GM13976 (cell line): ENCODE results near the gene AUP1.

Experiments
- DNase-seq: peaks from one replicate; pipeline ENCODE4 v3.0.0; 2012; ENCODE audit warnings: low spot score
- in situ Hi-C: fragments of 300-500 bp; cut with MboI; formaldehyde crosslinking; loops from one replicate; pipeline ENCODE4 v1.12.0; 2022; ENCODE audit warnings: low sequenced_read_pairs, mixed read lengths, inconsistent platforms; ENCODE audit not compliant: unreplicated experiment
- TF ChIP-seq, protein P1 (sequence below): IDR thresholded peaks from 2 replicates; pipeline ENCODE4 v1.5.1; 2012; ENCODE audit warnings: borderline replicate concordance, mild to moderate bottlenecking; ENCODE audit not compliant: insufficient read depth; ENCODE audit errors: extremely low read depth, missing control alignments, control extremely low read depth

Gene AUP1

DNA sequence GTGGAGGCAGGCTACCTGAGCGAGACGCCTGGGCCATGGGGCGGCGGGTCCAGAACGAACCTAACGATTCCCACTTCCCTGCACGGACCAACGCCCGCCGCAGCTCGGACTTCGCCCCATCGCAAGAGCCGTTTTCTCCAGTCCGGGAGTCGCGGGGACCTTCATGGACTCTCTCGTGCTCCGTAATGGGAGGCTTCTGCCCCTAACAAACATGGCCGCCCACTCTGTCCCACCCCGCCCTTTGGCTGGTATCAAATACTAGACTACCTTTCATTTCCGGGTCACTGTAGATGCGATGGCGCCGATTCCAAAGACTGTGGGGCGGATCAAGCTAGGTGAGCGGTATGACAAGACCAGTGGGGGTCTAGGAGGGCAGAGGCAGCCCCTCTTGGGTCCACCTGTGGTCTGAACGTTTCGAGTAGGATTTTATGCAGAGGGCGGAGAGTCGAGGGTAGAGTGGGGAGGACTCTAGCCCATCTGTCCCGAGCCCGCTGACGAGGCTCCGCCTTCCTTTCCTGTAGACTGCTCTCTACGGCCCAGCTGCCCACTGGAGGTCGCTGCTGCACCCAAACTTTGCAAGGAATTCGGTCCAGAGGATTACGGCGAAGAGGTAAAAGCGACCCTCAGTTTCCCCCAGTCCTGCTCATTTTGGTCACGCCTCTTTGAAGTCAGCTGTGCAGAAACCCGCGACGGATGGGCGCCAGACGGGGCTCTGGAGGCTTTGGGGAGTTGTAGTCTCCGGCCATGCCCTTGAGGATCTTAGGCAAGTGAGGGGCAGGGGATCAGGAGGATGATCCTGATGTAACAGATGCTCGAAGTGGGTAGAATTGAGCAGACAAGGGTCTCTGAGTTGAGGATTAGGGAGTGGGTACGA is 46.5 kb downstream of the AUP1 start, which contains the start of the genes CCDC142 and TTC31:
TSS of gene CCDC142 (minus strand) at position 198 of the 874 bp plus-strand sequence. CDS start at position 37, 161 bp downstream.
TSS of gene TTC31 (plus strand) at position 281 of the 874 bp plus-strand sequence. CDS start at position 296, 15 bp downstream.
- DNase-seq = peak; percentile 94
- TF ChIP-seq, protein P1, sequence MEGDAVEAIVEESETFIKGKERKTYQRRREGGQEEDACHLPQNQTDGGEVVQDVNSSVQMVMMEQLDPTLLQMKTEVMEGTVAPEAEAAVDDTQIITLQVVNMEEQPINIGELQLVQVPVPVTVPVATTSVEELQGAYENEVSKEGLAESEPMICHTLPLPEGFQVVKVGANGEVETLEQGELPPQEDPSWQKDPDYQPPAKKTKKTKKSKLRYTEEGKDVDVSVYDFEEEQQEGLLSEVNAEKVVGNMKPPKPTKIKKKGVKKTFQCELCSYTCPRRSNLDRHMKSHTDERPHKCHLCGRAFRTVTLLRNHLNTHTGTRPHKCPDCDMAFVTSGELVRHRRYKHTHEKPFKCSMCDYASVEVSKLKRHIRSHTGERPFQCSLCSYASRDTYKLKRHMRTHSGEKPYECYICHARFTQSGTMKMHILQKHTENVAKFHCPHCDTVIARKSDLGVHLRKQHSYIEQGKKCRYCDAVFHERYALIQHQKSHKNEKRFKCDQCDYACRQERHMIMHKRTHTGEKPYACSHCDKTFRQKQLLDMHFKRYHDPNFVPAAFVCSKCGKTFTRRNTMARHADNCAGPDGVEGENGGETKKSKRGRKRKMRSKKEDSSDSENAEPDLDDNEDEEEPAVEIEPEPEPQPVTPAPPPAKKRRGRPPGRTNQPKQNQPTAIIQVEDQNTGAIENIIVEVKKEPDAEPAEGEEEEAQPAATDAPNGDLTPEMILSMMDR = peak; percentile 95
- in situ Hi-C loops = loop anchor here (10.0 to 25.0 kb wide), 2 partner anchors 112 to 379 kb away; no protein-coding TSS in a partner anchor

DNA sequence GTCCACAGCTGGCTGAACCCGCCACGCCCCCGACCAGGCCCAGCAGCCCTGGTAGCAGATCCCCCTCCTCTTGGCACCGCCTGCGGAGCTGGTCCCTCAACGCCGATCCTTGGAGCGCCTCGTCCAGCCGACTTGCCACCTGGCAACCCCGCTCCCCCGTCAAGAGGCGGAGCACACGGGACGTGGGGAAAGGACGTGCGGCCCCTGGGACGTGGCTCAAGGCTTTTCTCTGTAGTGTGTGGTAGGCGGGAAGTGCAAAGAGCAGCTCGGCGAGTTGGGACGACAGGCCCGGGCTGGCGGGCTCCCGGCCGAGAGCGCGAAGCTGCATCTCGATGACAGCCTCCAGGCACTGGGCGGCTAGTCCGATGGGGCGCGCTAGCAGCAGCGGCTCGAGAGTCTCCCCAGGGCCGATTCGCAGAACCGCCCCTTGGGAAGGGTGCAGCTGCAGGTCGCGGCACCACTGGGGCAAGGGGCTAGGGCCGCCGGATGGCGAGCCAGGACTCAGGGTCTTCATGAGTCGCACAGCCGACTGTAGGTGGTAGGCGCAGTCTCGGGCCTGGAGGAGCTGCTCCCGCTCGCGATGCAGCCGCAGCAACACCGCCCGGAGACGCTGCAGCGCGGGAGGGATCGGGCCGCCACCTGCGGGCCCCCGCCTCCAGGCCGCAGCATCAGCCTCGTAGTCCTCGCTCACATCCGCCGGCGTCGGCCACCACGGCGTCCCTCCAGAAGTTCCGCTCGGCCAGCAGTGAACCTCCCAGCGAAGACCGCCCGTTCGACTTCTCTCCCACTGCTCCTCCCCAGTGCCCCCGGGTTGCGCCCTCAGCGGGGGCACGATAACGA is 47.3 kb downstream of the AUP1 start:
- peak; percentile 73 for DNase-seq
- TF ChIP-seq, protein P1 = no peak
- in situ Hi-C loops = loop anchor here (10.0 to 25.0 kb wide), 2 partner anchors 113 to 380 kb away; no protein-coding TSS in a partner anchor

- TF ChIP-seq, protein P1 = no peak
- in situ Hi-C loops = loop anchor here (10.0 to 25.0 kb wide), 2 partner anchors 113 to 381 kb away; no protein-coding TSS in a partner anchor
- no peak for DNase-seq
Observed at GRCh38 chr2:74481431-74481830, 48.1 kb downstream of the AUP1 start.
